ENCODE results near the gene DNAJC7.

Gene DNAJC7

GRCh38 chr17:42053731-42054500 lies 36.7 kb upstream of the DNAJC7 start:
- Histone ChIP-seq H3K9ac (ENCODE audit: low read depth, low read length) (no peak overlapping the region), H3K4me3 (ENCODE audit: low read length) (no peak overlapping the region)

GRCh38 chr17:42052346-42052877 lies 35.2 kb upstream of the DNAJC7 start:
- peaks cover 43% of the 10 kb centered on the region; the same call in 1 of the 2 replicates for H3K27me3 ChIP-seq (ENCODE audit: insufficient read depth, low read length)

More at GRCh38 chr17:42053731-42054500, 36.7 kb upstream of the DNAJC7 start:
- Histone ChIP-seq H3K36me3 (ENCODE audit: insufficient read depth, low read depth, low read length) (no peaks in the 10 kb centered on the region), H3K27me3 (ENCODE audit: insufficient read depth, low read length) (peaks cover 43% of the 10 kb centered on the region; the same call in 1 of the 2 replicates), H3K27ac (ENCODE audit: low read length) (no peak overlapping the region), H3K9me3 (ENCODE audit: insufficient read depth, low read depth, low read length) (no peaks in the 10 kb centered on the region), H3K4me1 (ENCODE audit: insufficient read depth, low read length) (peaks cover 18% of the 10 kb centered on the region)

GRCh38 chr17:42051645-42052044 lies 34.4 kb upstream of the DNAJC7 start:
- peaks cover 43% of the 10 kb centered on the region; the same call in 1 of the 2 replicates for H3K27me3 ChIP-seq (ENCODE audit: insufficient read depth, low read length)
- H3K9ac ChIP-seq (ENCODE audit: low read depth, low read length): no peak overlapping the region
- H3K9me3 ChIP-seq (ENCODE audit: insufficient read depth, low read depth, low read length): no peaks in the 10 kb centered on the region
- peak overlapping the region; percentile 77; the same call in 1 of the 2 replicates for H3K4me3 ChIP-seq (ENCODE audit: low read length)
- H3K4me1 ChIP-seq (ENCODE audit: insufficient read depth, low read length): peaks cover 18% of the 10 kb centered on the region
- no peaks in the 10 kb centered on the region for H3K36me3 ChIP-seq (ENCODE audit: insufficient read depth, low read depth, low read length)
- H3K27ac ChIP-seq (ENCODE audit: low read length): no peak overlapping the region

More at GRCh38 chr17:42052346-42052877, 35.2 kb upstream of the DNAJC7 start:
- H3K36me3 ChIP-seq (ENCODE audit: insufficient read depth, low read depth, low read length): no peaks in the 10 kb centered on the region
- no peaks in the 10 kb centered on the region for H3K9me3 ChIP-seq (ENCODE audit: insufficient read depth, low read depth, low read length)
- no peak overlapping the region for H3K27ac ChIP-seq (ENCODE audit: low read length)
- no peak overlapping the region for H3K9ac ChIP-seq (ENCODE audit: low read depth, low read length)
- H3K4me3 ChIP-seq (ENCODE audit: low read length): no peak overlapping the region
- H3K4me1 ChIP-seq (ENCODE audit: insufficient read depth, low read length): peaks cover 18% of the 10 kb centered on the region

GRCh38 chr17:42051013-42051400 lies 33.8 kb upstream of the DNAJC7 start:
- Histone ChIP-seq H3K9me3 (ENCODE audit: insufficient read depth, low read depth, low read length) (no peaks in the 10 kb centered on the region), H3K4me1 (ENCODE audit: insufficient read depth, low read length) (peaks cover 18% of the 10 kb centered on the region), H3K4me3 (ENCODE audit: low read length) (peak overlapping the region; percentile 77), H3K36me3 (ENCODE audit: insufficient read depth, low read depth, low read length) (no peaks in the 10 kb centered on the region), H3K27me3 (ENCODE audit: insufficient read depth, low read length) (peaks cover 43% of the 10 kb centered on the region; the same call in 1 of the 2 replicates), H3K27ac (ENCODE audit: low read length) (no peak overlapping the region), H3K9ac (ENCODE audit: low read depth, low read length) (no peak overlapping the region)

- H3K4me1 ChIP-seq (ENCODE audit: insufficient read depth, low read length): peaks cover 18% of the 10 kb centered on the region
- H3K27ac ChIP-seq (ENCODE audit: low read length): no peak within 1 kb of the TSS
- peaks cover 43% of the 10 kb centered on the region; the same call in 1 of the 2 replicates for H3K27me3 ChIP-seq (ENCODE audit: insufficient read depth, low read length)
- no peaks in the 10 kb centered on the region for H3K9me3 ChIP-seq (ENCODE audit: insufficient read depth, low read depth, low read length)
- peak within 1 kb of the TSS; percentile 77 for H3K4me3 ChIP-seq (ENCODE audit: low read length)
- H3K36me3 ChIP-seq (ENCODE audit: insufficient read depth, low read depth, low read length): no peaks in the 10 kb centered on the region
- peak within 1 kb of the TSS; percentile 17; the same call in 1 of the 2 replicates for H3K9ac ChIP-seq (ENCODE audit: low read depth, low read length)
Observed at GRCh38 chr17:42050393-42051012, 33.3 kb upstream of the DNAJC7 start, which contains the start of gene C17orf113. TSS of gene C17orf113 (minus strand) at chr17:42050601. CDS start at chr17:42043376, 7,225 bp downstream.

- Histone ChIP-seq H3K4me3 (ENCODE audit: low read length) (peak overlapping the region; percentile 63), H3K9ac (ENCODE audit: low read depth, low read length) (peak overlapping the region; percentile 17; the same call in 1 of the 2 replicates), H3K27me3 (ENCODE audit: insufficient read depth, low read length) (peaks cover 43% of the 10 kb centered on the region; the same call in 1 of the 2 replicates), H3K27ac (ENCODE audit: low read length) (no peak overlapping the region), H3K4me1 (ENCODE audit: insufficient read depth, low read length) (peaks cover 12% of the 10 kb centered on the region), H3K36me3 (ENCODE audit: insufficient read depth, low read depth, low read length) (no peaks in the 10 kb centered on the region), H3K9me3 (ENCODE audit: insufficient read depth, low read depth, low read length) (no peaks in the 10 kb centered on the region)
Observed at GRCh38 chr17:42049834-42050392, 32.7 kb upstream of the DNAJC7 start.

- Histone ChIP-seq H3K27ac (ENCODE audit: low read length) (no peak overlapping the region), H3K9me3 (ENCODE audit: insufficient read depth, low read depth, low read length) (no peaks in the 10 kb centered on the region), H3K4me3 (ENCODE audit: low read length) (no peak overlapping the region), H3K36me3 (ENCODE audit: insufficient read depth, low read depth, low read length) (no peaks in the 10 kb centered on the region), H3K4me1 (ENCODE audit: insufficient read depth, low read length) (peaks cover 8% of the 10 kb centered on the region), H3K9ac (ENCODE audit: low read depth, low read length) (no peak overlapping the region), H3K27me3 (ENCODE audit: insufficient read depth, low read length) (peaks cover 24% of the 10 kb centered on the region; the same call in 1 of the 2 replicates)
Observed at GRCh38 chr17:42047343-42047742, 30.1 kb upstream of the DNAJC7 start.

- H3K9ac ChIP-seq (ENCODE audit: low read depth, low read length): no peak overlapping the region
- no peaks in the 10 kb centered on the region for H3K4me1 ChIP-seq (ENCODE audit: insufficient read depth, low read length)
Observed at GRCh38 chr17:42045719-42046118, 28.5 kb upstream of the DNAJC7 start.

GRCh38 chr17:42042598-42043319 lies 25.5 kb upstream of the DNAJC7 start:
- Histone ChIP-seq H3K27me3 (ENCODE audit: insufficient read depth, low read length) (no peaks in the 10 kb centered on the region), H3K9ac (ENCODE audit: low read depth, low read length) (no peak overlapping the region), H3K4me1 (ENCODE audit: insufficient read depth, low read length) (no peaks in the 10 kb centered on the region), H3K4me3 (ENCODE audit: low read length) (no peak overlapping the region), H3K36me3 (ENCODE audit: insufficient read depth, low read depth, low read length) (no peaks in the 10 kb centered on the region), H3K27ac (ENCODE audit: low read length) (no peak overlapping the region), H3K9me3 (ENCODE audit: insufficient read depth, low read depth, low read length) (no peaks in the 10 kb centered on the region)

More at GRCh38 chr17:42045719-42046118, 28.5 kb upstream of the DNAJC7 start:
- H3K36me3 ChIP-seq (ENCODE audit: insufficient read depth, low read depth, low read length): no peaks in the 10 kb centered on the region
- no peak overlapping the region for H3K27ac ChIP-seq (ENCODE audit: low read length)
- no peak overlapping the region for H3K4me3 ChIP-seq (ENCODE audit: low read length)
- peaks cover 8% of the 10 kb centered on the region; the same call in 1 of the 2 replicates for H3K27me3 ChIP-seq (ENCODE audit: insufficient read depth, low read length)
- no peaks in the 10 kb centered on the region for H3K9me3 ChIP-seq (ENCODE audit: insufficient read depth, low read depth, low read length)

- Histone ChIP-seq H3K9me3 (ENCODE audit: insufficient read depth, low read depth, low read length) (no peaks in the 10 kb centered on the region), H3K27ac (ENCODE audit: low read length) (no peak overlapping the region), H3K27me3 (ENCODE audit: insufficient read depth, low read length) (no peaks in the 10 kb centered on the region), H3K4me3 (ENCODE audit: low read length) (no peak overlapping the region), H3K36me3 (ENCODE audit: insufficient read depth, low read depth, low read length) (no peaks in the 10 kb centered on the region), H3K4me1 (ENCODE audit: insufficient read depth, low read length) (no peaks in the 10 kb centered on the region), H3K9ac (ENCODE audit: low read depth, low read length) (no peak overlapping the region)
Observed at GRCh38 chr17:42041619-42042018, 24.4 kb upstream of the DNAJC7 start.

- Histone ChIP-seq H3K4me3 (ENCODE audit: low read length) (no peak overlapping the region), H3K4me1 (ENCODE audit: insufficient read depth, low read length) (no peaks in the 10 kb centered on the region), H3K27ac (ENCODE audit: low read length) (no peak overlapping the region), H3K27me3 (ENCODE audit: insufficient read depth, low read length) (no peaks in the 10 kb centered on the region), H3K9ac (ENCODE audit: low read depth, low read length) (no peak overlapping the region), H3K36me3 (ENCODE audit: insufficient read depth, low read depth, low read length) (no peaks in the 10 kb centered on the region), H3K9me3 (ENCODE audit: insufficient read depth, low read depth, low read length) (no peaks in the 10 kb centered on the region)
Observed at GRCh38 chr17:42040818-42041217, 23.6 kb upstream of the DNAJC7 start.

All from iPS-20b (cell line).